Ishikawa (cell line): ENCODE results near the gene DDAH1.

Experiments
- CEBPB ChIP-seq: IDR thresholded peaks from 2 replicates; pipeline ENCODE4 v1.6.1; 2012
- CREB1 ChIP-seq: IDR thresholded peaks from 2 replicates; pipeline ENCODE4 v1.6.1; 2012; ENCODE audit warnings: low read depth
- EGR1 ChIP-seq: IDR thresholded peaks from 2 replicates; pipeline ENCODE4 v1.6.1; 2012
- EP300 ChIP-seq: IDR thresholded peaks from 2 replicates; pipeline ENCODE4 v1.6.1; 2012; ENCODE audit warnings: borderline replicate concordance
- FOXM1 ChIP-seq: IDR thresholded peaks from 2 replicates; pipeline ENCODE4 v1.6.1; 2012; ENCODE audit warnings: low read depth, borderline replicate concordance
- MAX ChIP-seq: IDR thresholded peaks from 2 replicates; pipeline ENCODE4 v1.6.1; 2012
- NFIC ChIP-seq: IDR thresholded peaks from 2 replicates; pipeline ENCODE4 v1.6.1; 2012
- RAD21 ChIP-seq: IDR thresholded peaks from 2 replicates; pipeline ENCODE4 v1.6.1; 2012; ENCODE audit warnings: low read depth
- TAF1 ChIP-seq: IDR thresholded peaks from 2 replicates; pipeline ENCODE4 v1.6.1; 2012; ENCODE audit warnings: low read depth, mild to moderate bottlenecking
- TCF12 ChIP-seq: IDR thresholded peaks from 2 replicates; pipeline ENCODE4 v1.6.1; 2012; ENCODE audit warnings: low read depth
- TEAD4 ChIP-seq: IDR thresholded peaks from 2 replicates; pipeline ENCODE4 v1.6.1; 2012
- USF1 ChIP-seq: IDR thresholded peaks from 2 replicates; pipeline ENCODE4 v1.6.1; 2012
- YY1 ChIP-seq: IDR thresholded peaks from 2 replicates; pipeline ENCODE4 v1.6.1; 2012; ENCODE audit warnings: low read depth
- ZBTB7A ChIP-seq: IDR thresholded peaks from 2 replicates; pipeline ENCODE4 v1.6.1; 2012; ENCODE audit warnings: low read depth
- TF ChIP-seq, protein P1 (sequence below): IDR thresholded peaks from 2 replicates; pipeline ENCODE4 v1.6.1; 2012; ENCODE audit warnings: low read depth, mild to moderate bottlenecking

Gene DDAH1

GRCh38 chr1:85463731-85464496 is 1.0 kb downstream of the DDAH1 start:
- TF ChIP-seq EP300 (no peak), FOXM1 (no peak), CEBPB (no peak), RAD21 (no peak), TCF12 (no peak), MAX (no peak), NFIC (no peak), CREB1 (no peak), YY1 (no peak), EGR1 (no peak), TAF1 (no peak), ZBTB7A (no peak; the same call in 1 of the 2 replicates), USF1 (no peak), TEAD4 (no peak)
- TF ChIP-seq, protein P1, sequence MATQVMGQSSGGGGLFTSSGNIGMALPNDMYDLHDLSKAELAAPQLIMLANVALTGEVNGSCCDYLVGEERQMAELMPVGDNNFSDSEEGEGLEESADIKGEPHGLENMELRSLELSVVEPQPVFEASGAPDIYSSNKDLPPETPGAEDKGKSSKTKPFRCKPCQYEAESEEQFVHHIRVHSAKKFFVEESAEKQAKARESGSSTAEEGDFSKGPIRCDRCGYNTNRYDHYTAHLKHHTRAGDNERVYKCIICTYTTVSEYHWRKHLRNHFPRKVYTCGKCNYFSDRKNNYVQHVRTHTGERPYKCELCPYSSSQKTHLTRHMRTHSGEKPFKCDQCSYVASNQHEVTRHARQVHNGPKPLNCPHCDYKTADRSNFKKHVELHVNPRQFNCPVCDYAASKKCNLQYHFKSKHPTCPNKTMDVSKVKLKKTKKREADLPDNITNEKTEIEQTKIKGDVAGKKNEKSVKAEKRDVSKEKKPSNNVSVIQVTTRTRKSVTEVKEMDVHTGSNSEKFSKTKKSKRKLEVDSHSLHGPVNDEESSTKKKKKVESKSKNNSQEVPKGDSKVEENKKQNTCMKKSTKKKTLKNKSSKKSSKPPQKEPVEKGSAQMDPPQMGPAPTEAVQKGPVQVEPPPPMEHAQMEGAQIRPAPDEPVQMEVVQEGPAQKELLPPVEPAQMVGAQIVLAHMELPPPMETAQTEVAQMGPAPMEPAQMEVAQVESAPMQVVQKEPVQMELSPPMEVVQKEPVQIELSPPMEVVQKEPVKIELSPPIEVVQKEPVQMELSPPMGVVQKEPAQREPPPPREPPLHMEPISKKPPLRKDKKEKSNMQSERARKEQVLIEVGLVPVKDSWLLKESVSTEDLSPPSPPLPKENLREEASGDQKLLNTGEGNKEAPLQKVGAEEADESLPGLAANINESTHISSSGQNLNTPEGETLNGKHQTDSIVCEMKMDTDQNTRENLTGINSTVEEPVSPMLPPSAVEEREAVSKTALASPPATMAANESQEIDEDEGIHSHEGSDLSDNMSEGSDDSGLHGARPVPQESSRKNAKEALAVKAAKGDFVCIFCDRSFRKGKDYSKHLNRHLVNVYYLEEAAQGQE, result no peak

- TF ChIP-seq CREB1, result no peak
- TF ChIP-seq EGR1, result no peak
- no peak for TF ChIP-seq FOXM1
- no peak for TF ChIP-seq YY1
- no peak for TF ChIP-seq EP300
- no peak for TF ChIP-seq ZBTB7A
- TF ChIP-seq TAF1, result no peak
- TF ChIP-seq, protein P1, result no peak
- TF ChIP-seq TEAD4, result no peak
- no peak for TF ChIP-seq RAD21
- TF ChIP-seq USF1, result no peak
Measured at GRCh38 chr1:85462931-85463649, 1.9 kb downstream of the DDAH1 start.

GRCh38 chr1:85461216-85461918 is 3.6 kb downstream of the DDAH1 start:
- TF ChIP-seq NFIC (no peak), USF1 (no peak), YY1 (no peak), TCF12 (no peak), FOXM1 (no peak), TAF1 (no peak), TEAD4 (no peak), CEBPB (no peak), EGR1 (no peak), ZBTB7A (no peak), RAD21 (no peak), CREB1 (no peak), EP300 (no peak), MAX (no peak)
- TF ChIP-seq, protein P1, result no peak
